K562 (cell line): ENCODE measurements around the gene SAMD3. TPM values are rescaled to one million over a fixed set of nuclear protein-coding genes. Genes with fewer than 3 reads are reported as not detected.

ENCODE experiments used
- ATAC-seq: fragments of 200-7000 bp; cut with Tn5 transposase; 3 replicates; pipeline ENCODE4 v1.9.1; 2020; ENCODE audit warnings: moderate library complexity
- BruUV-seq: library from RNA; stranded (reverse); fragments of 400-500 nt; replicated peaks from 2 replicates; lab custom pipeline; 2021; lab: Mats Ljungman, UMichigan
- CTCF ChIA-PET: fragments of 300-600 bp; formaldehyde crosslinking; extraction: SDS; loops from one replicate; lab custom pipeline; 2021; ENCODE audit warnings: low intra/inter-chr PET ratio; lab: Yijun Ruan, JAX
- POLR2A ChIA-PET: fragments of 300-600, 350-650 bp; sonication (Branson Sonifier 250); formaldehyde crosslinking; extraction: SDS; loops from one replicate; lab custom pipeline; 2021; ENCODE audit warnings: antibody characterized with exemption, inconsistent platforms; lab: Yijun Ruan, JAX
- DNase-seq, 4 experiments: peaks; one replicate each; pipeline versions ENCODE4 v3.0.0 to v3.0.0-alpha.2; 2011 to 2018; ENCODE audit warnings: low spot score in 3 of 4, mixed read lengths in 3 of 4; ENCODE audit errors: extremely low read depth in 1 of 4
- FAIRE-seq: peaks from 2 replicates; lab custom pipeline; 2011; peaks lifted over from hg19 to GRCh38; lab: Jason Lieb, UNC
- H2AFZ ChIP-seq: 2 replicates; pipeline ENCODE4 v1.6.0; 2011; ENCODE audit warnings: low read depth, low read length, control low read depth, inconsistent platforms
- H3K27ac ChIP-seq: fragments of 200-600 bp; 3 replicates; pipeline ENCODE4 v1.8.0; 2011; ENCODE audit warnings: low read depth, mild to moderate bottlenecking, control low read depth, inconsistent platforms, low read length, moderate library complexity, mixed read lengths; ENCODE audit errors: extremely low read depth
- H3K27me3 ChIP-seq, 2 experiments: fragments of 300-600 bp in 1 of 2; 2 replicates in 1 of 2; 3 replicates in 1 of 2; pipeline versions ENCODE4 v1.6.0 to v1.8.0; 2011; ENCODE audit warnings: inconsistent platforms in 2 of 2, low read length in 2 of 2, mild to moderate bottlenecking in 1 of 2, mixed read lengths in 1 of 2, moderate library complexity in 1 of 2; ENCODE audit not compliant: control insufficient read depth in 2 of 2, insufficient read depth in 2 of 2
- H3K36me3 ChIP-seq: fragments of 300-600 bp; 3 replicates; pipeline ENCODE4 v1.8.0; 2011; ENCODE audit warnings: mild to moderate bottlenecking, low read length, inconsistent platforms; ENCODE audit not compliant: control insufficient read depth, insufficient read depth
- H3K4me1 ChIP-seq, 2 experiments: fragments of 200-600 bp in 1 of 2; replicated peaks in 1 of 2; 2 replicates in 1 of 2; 3 replicates in 1 of 2; pipeline versions ENCODE4 v1.5.1 to v1.8.0; 2011; ENCODE audit warnings: inconsistent platforms in 2 of 2, low read length in 2 of 2, mild to moderate bottlenecking in 1 of 2, mixed read lengths in 1 of 2, moderate library complexity in 1 of 2; ENCODE audit not compliant: control insufficient read depth in 2 of 2, insufficient read depth in 2 of 2
- H3K4me2 ChIP-seq: 2 replicates; pipeline ENCODE4 v1.6.1; 2011; ENCODE audit warnings: low read length, control low read depth, inconsistent platforms, mixed read lengths; ENCODE audit not compliant: insufficient read depth
- H3K4me3 ChIP-seq: fragments of 200-600 bp; sonication (generic), shearing (Covaris generic); 2 replicates; pipeline ENCODE4 v1.5.1; 2016; ENCODE audit warnings: control low read depth, inconsistent platforms
- H3K79me2 ChIP-seq: fragments of 200-600 bp; 3 replicates; pipeline ENCODE4 v1.8.0; 2011; ENCODE audit warnings: low read length, inconsistent platforms; ENCODE audit not compliant: control insufficient read depth, insufficient read depth
- H3K9ac ChIP-seq, 2 experiments: 2 replicates each; pipeline versions ENCODE4 v1.6.0 to v1.6.1; 2011; ENCODE audit warnings: low read depth in 2 of 2, low read length in 2 of 2, control low read depth in 1 of 2, inconsistent platforms in 1 of 2, mild to moderate bottlenecking in 1 of 2, mixed read lengths in 1 of 2; ENCODE audit not compliant: insufficient read depth in 1 of 2
- H3K9me1 ChIP-seq: one replicate; pipeline ENCODE4 v1.6.0; 2011; ENCODE audit warnings: inconsistent platforms, mild to moderate bottlenecking, low read length, moderate library complexity; ENCODE audit not compliant: control insufficient read depth, insufficient read depth
- H3K9me3 ChIP-seq: replicated peaks from 2 replicates; pipeline ENCODE4 v1.5.1; 2011; ENCODE audit warnings: low read depth, low read length, inconsistent platforms; ENCODE audit not compliant: control insufficient read depth, insufficient read depth
- H4K20me1 ChIP-seq: replicated peaks from 2 replicates; pipeline ENCODE4 v1.6.1; 2011; ENCODE audit warnings: low read length, inconsistent platforms, mixed read lengths; ENCODE audit not compliant: control insufficient read depth, insufficient read depth
- BHLHE40 ChIP-seq: IDR thresholded peaks from 2 replicates; pipeline ENCODE4 v1.6.1; 2011; ENCODE audit warnings: low read length, improper control_type of control experiment
- BRD9 ChIP-seq: fragments of 450-650 bp; IDR thresholded peaks from 2 replicates; pipeline ENCODE4 v1.6.1; 2018; ENCODE audit warnings: low read depth; ENCODE audit not compliant: partially characterized antibody
- BRF1 ChIP-seq: IDR thresholded peaks from 3 replicates; pipeline ENCODE4 v1.6.1; 2011; ENCODE audit warnings: borderline replicate concordance, mild to moderate bottlenecking; ENCODE audit not compliant: insufficient read length; ENCODE audit errors: extremely low read depth
- EZH2 ChIP-seq: IDR thresholded peaks from 2 replicates; pipeline ENCODE4 v1.6.1; 2012; ENCODE audit warnings: low read depth, mild to moderate bottlenecking, inconsistent platforms, low read length, borderline replicate concordance
- FOSL1 ChIP-seq: fragments of 200-800 bp; sonication (Bioruptor generic); conservative IDR thresholded peaks from 2 replicates; pipeline ENCODE4 v1.6.1; 2016; ENCODE audit warnings: missing genetic modification characterization, missing compliant biosample characterization
- HDAC1 ChIP-seq, 2 experiments: fragments of 450-650 bp; IDR thresholded peaks; 2 replicates each; pipeline ENCODE4 v1.6.1; 2016 to 2017; ENCODE audit warnings: inconsistent platforms in 1 of 2, mild to moderate bottlenecking in 1 of 2, moderate library complexity in 1 of 2
- NEUROD1 ChIP-seq: fragments of 150-350 bp; IDR thresholded peaks from 2 replicates; pipeline ENCODE4 v1.6.1; 2014; ENCODE audit warnings: borderline replicate concordance, low read length, low read depth; ENCODE audit not compliant: partially characterized antibody
- NR2F6 ChIP-seq: fragments of 450-650 bp; formaldehyde crosslinking; IDR thresholded peaks from 2 replicates; pipeline ENCODE4 v1.4.0; 2020; ENCODE audit warnings: mild to moderate bottlenecking
- PHB ChIP-seq: fragments of 250-450 bp; sonication (Bioruptor Pico); IDR thresholded peaks from 2 replicates; pipeline ENCODE4 v1.5.0; 2021
- PRPF4 ChIP-seq: fragments of 200-400 bp; formaldehyde crosslinking; IDR thresholded peaks from one replicate; pipeline ENCODE4 v1.6.1; 2017; ENCODE audit warnings: low read length, low read depth, mild to moderate bottlenecking; ENCODE audit not compliant: insufficient read depth, poor library complexity, severe bottlenecking
- SETDB1 ChIP-seq: IDR thresholded peaks from one replicate; pipeline ENCODE4 v1.6.1; 2012; ENCODE audit warnings: low read length, control low read depth, inconsistent platforms
- SMC3 ChIP-seq: conservative IDR thresholded peaks from 2 replicates; pipeline ENCODE4 v1.6.1; 2011; ENCODE audit warnings: low read depth, low read length, improper control_type of control experiment; ENCODE audit not compliant: insufficient read depth
- SRSF7 ChIP-seq: fragments of 200-400 bp; formaldehyde crosslinking; optimal IDR thresholded peaks from 2 replicates; pipeline ENCODE3; 2017; ENCODE audit warnings: mild to moderate bottlenecking, low read depth, low read length
- ZKSCAN8 ChIP-seq: fragments of 200-800 bp; sonication (Bioruptor generic); IDR thresholded peaks from 2 replicates; pipeline ENCODE4 v1.6.1; 2016; ENCODE audit warnings: missing genetic modification characterization, missing compliant biosample characterization
- ZNF134 ChIP-seq: fragments of 250-450 bp; sonication (Bioruptor Pico); conservative IDR thresholded peaks from 2 replicates; pipeline ENCODE4 v1.4.0; 2020
- ZNF24 ChIP-seq: fragments of 450-650 bp; IDR thresholded peaks from 2 replicates; pipeline ENCODE4 v1.6.1; 2016
- ZNF707 ChIP-seq: fragments of 250-450 bp; sonication (Bioruptor Pico); conservative IDR thresholded peaks from 2 replicates; pipeline ENCODE4 v1.8.0; 2022; ENCODE audit warnings: inconsistent platforms, mild to moderate bottlenecking, moderate library complexity
- WGBS: fragments of 100-300 bp; shearing (Covaris generic); methylation state at CpG from one replicate; pipeline ENCODE4 v1.1.6; 2016; ENCODE audit warnings: low coverage, mixed read lengths; ENCODE audit not compliant: insufficient coverage; ENCODE audit errors: missing lambda C conversion rate; 5-methylcytosine and 5-hydroxymethylcytosine counted together
- in situ Hi-C: fragments of 300-500 bp; cut with MboI; formaldehyde crosslinking; loops from 4 replicates; pipeline ENCODE4 v1.15.0; 2018; ENCODE audit warnings: inconsistent platforms, mixed read lengths
- intact Hi-C: fragments of 100-400 bp; cut with micrococcal nuclease; formaldehyde crosslinking; loops from 2 replicates; pipeline ENCODE4 v1.14.2; 2022
- polyA plus RNA-seq, 8 experiments: library from polyadenylated mRNA; depleted of rRNA in 4 of 8; stranded (reverse) in 5 of 8; unstranded in 3 of 8; fragments of >200 nt; fragmentation: Nextera tagmentation in 2 of 8; fragmentation: Illumina TruSeq in 1 of 8; extraction: Ambion mirVana in 2 of 8; extraction: Trizol in 1 of 8; gene quantifications; 2 replicates each; pipeline versions ENCODE4 v1.2.1 to v1.2.3, GENCODE V29; 2011 to 2014; ENCODE audit warnings: inconsistent platforms in 1 of 8, missing spikeins in 1 of 8
- total RNA-seq, 7 experiments: library from RNA; depleted of rRNA in 6 of 7; stranded (reverse); fragments of >200 nt in 6 of 7; fragmentation: Illumina TruSeq in 2 of 7; extraction: Trizol in 2 of 7; gene quantifications; 2 replicates each; pipeline versions ENCODE4 v1.2.1 to v1.2.3, GENCODE V29; 2011 to 2021; ENCODE audit warnings: low replicate concordance in 1 of 7
- TF ChIP-seq, protein P1 (sequence below): conservative IDR thresholded peaks from 2 replicates; pipeline ENCODE4 v1.6.1; 2011; ENCODE audit warnings: low read depth, mild to moderate bottlenecking, low read length; ENCODE audit not compliant: control insufficient read depth
- TF ChIP-seq, protein P2 (sequence below): IDR thresholded peaks from 2 replicates; pipeline ENCODE4 v1.6.1; 2016; ENCODE audit warnings: missing genetic modification characterization, missing compliant biosample characterization
- TF ChIP-seq, protein P3 (sequence below), 3 experiments: IDR thresholded peaks in 2 of 3; conservative IDR thresholded peaks in 1 of 3; 2 replicates each; pipeline ENCODE4 v1.5.1; 2011 to 2012; ENCODE audit warnings: low read length in 3 of 3, mild to moderate bottlenecking in 3 of 3, control low read depth in 2 of 3, improper control_type of control experiment in 1 of 3, inconsistent platforms in 1 of 3, low read depth in 1 of 3, mixed read lengths in 1 of 3, moderate library complexity in 1 of 3; ENCODE audit not compliant: insufficient read depth in 2 of 3

SAMD3 gene
- total and polyA plus RNA-seq, 9 of the 15 experiments (the other 6 are each of a cell fraction or from before 2014, with no cell fraction given): 0.03 to 0.21 (median 0.18) TPM; not detected in 5

DNA sequence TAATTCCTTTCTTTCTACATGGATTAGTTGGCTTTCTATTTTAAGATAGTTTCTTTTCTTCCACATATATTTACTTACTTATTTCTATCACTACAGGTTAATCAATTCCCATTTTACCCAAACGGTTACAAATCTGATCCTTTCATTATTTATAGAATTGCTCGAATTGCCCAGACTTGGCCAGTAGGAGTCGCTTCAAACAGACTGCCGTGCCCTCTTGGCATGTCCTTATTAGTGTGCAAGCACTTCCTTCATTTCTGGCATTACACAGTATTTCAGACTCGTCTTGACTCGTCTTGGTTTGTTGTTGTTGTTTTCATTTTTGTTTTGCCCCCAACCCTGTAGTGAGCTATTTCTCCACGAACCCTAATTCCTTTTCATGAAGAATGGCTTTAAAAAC, 74.6 kb downstream of the SAMD3 start:
- DNase-seq: peak in 2 of 4 experiments; percentile 15 to 20
- CTCF ChIA-PET: no interaction called here
- Histone ChIP-seq H3K4me3 (no peak overlapping the region), H3K4me1 (no peaks in the 10 kb centered on the region; a peak in 1 of 5 replicates), H3K9me1 (no peaks in the 10 kb centered on the region), H2AFZ (0 out of 2 replicates have a peak overlapping the region, but pooled peaks have one; percentile 17), H3K79me2 (no peaks in the 10 kb centered on the region), H3K36me3 (no peaks in the 10 kb centered on the region), H3K4me2 (no peak overlapping the region), H4K20me1 (no peaks in the 10 kb centered on the region), H3K27me3 (no peaks in the 10 kb centered on the region; a peak in 1 of 5 replicates), H3K27ac (no peak overlapping the region), H3K9me3 (no peaks in the 10 kb centered on the region), H3K9ac (no peak overlapping the region)
- intact Hi-C loops (loop anchor here (1.0 kb wide), 1 partner anchor 134 kb away; no protein-coding TSS in a partner anchor), in situ Hi-C loops (no loop called here)
- peak; percentile 19 for FAIRE-seq
- POLR2A ChIA-PET: no interaction called here
- ATAC-seq: peak; percentile 77; the same call in 2 of the 3 replicates
- WGBS: 4% methylated on average over 7 of the region's 7 CpGs
- no TSS peak for BruUV-seq
- TF ChIP-seq, protein P1, sequence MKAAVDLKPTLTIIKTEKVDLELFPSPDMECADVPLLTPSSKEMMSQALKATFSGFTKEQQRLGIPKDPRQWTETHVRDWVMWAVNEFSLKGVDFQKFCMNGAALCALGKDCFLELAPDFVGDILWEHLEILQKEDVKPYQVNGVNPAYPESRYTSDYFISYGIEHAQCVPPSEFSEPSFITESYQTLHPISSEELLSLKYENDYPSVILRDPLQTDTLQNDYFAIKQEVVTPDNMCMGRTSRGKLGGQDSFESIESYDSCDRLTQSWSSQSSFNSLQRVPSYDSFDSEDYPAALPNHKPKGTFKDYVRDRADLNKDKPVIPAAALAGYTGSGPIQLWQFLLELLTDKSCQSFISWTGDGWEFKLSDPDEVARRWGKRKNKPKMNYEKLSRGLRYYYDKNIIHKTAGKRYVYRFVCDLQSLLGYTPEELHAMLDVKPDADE: no peak
- TF ChIP-seq FOSL1 (tag) (no peak), PHB (CRISPR knock-in tag) (no peak), HDAC1 (IDR thresholded peaks at IDR 0.05) (no peak), BRD9 (no peak), ZKSCAN8 (no peak), ZNF707 (CRISPR knock-in tag) (no peak), BRF1 (no peak), SETDB1 (no peak), NEUROD1 (no peak), NR2F6 (CRISPR knock-in tag) (no peak), SRSF7 (no peak), EZH2 (no peak), BHLHE40 (no peak), PRPF4 (no peak), ZNF134 (CRISPR knock-in tag) (no peak), SMC3 (peak; percentile 36; the same call in 1 of the 2 replicates), ZNF24 (no peak)
- TF ChIP-seq, protein P2, sequence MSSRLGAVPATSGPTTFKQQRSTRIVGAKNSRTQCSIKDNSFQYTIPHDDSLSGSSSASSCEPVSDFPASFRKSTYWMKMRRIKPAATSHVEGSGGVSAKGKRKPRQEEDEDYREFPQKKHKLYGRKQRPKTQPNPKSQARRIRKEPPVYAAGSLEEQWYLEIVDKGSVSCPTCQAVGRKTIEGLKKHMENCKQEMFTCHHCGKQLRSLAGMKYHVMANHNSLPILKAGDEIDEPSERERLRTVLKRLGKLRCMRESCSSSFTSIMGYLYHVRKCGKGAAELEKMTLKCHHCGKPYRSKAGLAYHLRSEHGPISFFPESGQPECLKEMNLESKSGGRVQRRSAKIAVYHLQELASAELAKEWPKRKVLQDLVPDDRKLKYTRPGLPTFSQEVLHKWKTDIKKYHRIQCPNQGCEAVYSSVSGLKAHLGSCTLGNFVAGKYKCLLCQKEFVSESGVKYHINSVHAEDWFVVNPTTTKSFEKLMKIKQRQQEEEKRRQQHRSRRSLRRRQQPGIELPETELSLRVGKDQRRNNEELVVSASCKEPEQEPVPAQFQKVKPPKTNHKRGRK (tag): no peak
- TF ChIP-seq, protein P3, sequence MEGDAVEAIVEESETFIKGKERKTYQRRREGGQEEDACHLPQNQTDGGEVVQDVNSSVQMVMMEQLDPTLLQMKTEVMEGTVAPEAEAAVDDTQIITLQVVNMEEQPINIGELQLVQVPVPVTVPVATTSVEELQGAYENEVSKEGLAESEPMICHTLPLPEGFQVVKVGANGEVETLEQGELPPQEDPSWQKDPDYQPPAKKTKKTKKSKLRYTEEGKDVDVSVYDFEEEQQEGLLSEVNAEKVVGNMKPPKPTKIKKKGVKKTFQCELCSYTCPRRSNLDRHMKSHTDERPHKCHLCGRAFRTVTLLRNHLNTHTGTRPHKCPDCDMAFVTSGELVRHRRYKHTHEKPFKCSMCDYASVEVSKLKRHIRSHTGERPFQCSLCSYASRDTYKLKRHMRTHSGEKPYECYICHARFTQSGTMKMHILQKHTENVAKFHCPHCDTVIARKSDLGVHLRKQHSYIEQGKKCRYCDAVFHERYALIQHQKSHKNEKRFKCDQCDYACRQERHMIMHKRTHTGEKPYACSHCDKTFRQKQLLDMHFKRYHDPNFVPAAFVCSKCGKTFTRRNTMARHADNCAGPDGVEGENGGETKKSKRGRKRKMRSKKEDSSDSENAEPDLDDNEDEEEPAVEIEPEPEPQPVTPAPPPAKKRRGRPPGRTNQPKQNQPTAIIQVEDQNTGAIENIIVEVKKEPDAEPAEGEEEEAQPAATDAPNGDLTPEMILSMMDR (IDR thresholded peaks at IDR 0.05 in 2 of 3, conservative IDR thresholded peaks at IDR 0.05 in 1 of 3; ENCODE audit: insufficient read depth in 2 of 3, low read depth in 1 of 3, low read length in 3 of 3): peak; percentile 48 to 60 (median 59)
